Measurements from ENCODE around the gene USF2. TPM values are rescaled to one million over a fixed set of nuclear protein-coding genes. Genes with fewer than 3 reads are reported as not detected.
"Not testable (repeated sequence)": the region's sequence is repeated elsewhere in the genome, so short reads cannot be mapped to it uniquely, and the experiment has no call there.

USF2 gene
- total RNA-seq, 1 experiment from 2014 or later = 121 TPM

- ATAC-seq (no peak), DNase-seq (ENCODE audit: low read depth, low spot score) (no peak)
- no peak overlapping the region for H3K4me3 ChIP-seq (ENCODE audit: low read depth in 2 of 2, low read length in 2 of 2)
- no TSS peak for BruUV-seq (replicated peaks)
- intact Hi-C loops (cut with micrococcal nuclease; ENCODE audit: unreplicated experiment) (no loop called here), in situ Hi-C loops (cut with HindIII; ENCODE audit: low pct_unique_long_range_greater_than_20kb, low sequenced_read_pairs) (no loop called here)
- H3K36me3 ChIP-seq (ENCODE audit: control insufficient read depth, insufficient read depth, low read length) = no peaks in the 10 kb centered on the region
- POLR2A ChIA-PET = no interaction called here
- no peaks in the 10 kb centered on the region for H3K4me1 ChIP-seq (ENCODE audit: control insufficient read depth, insufficient read depth, low read length)
- no peaks in the 10 kb centered on the region for H3K9me3 ChIP-seq (ENCODE audit: control insufficient read depth, insufficient read depth, low read depth, low read length)
- no peak overlapping the region for H3K27ac ChIP-seq (ENCODE audit: low read length)
- CTCF ChIA-PET = no interaction called here
- TF ChIP-seq POLR2AphosphoS5 (IDR thresholded peaks at IDR 0.05; ENCODE audit: low read depth, low read length) = no peak
- TF ChIP-seq, protein P1, sequence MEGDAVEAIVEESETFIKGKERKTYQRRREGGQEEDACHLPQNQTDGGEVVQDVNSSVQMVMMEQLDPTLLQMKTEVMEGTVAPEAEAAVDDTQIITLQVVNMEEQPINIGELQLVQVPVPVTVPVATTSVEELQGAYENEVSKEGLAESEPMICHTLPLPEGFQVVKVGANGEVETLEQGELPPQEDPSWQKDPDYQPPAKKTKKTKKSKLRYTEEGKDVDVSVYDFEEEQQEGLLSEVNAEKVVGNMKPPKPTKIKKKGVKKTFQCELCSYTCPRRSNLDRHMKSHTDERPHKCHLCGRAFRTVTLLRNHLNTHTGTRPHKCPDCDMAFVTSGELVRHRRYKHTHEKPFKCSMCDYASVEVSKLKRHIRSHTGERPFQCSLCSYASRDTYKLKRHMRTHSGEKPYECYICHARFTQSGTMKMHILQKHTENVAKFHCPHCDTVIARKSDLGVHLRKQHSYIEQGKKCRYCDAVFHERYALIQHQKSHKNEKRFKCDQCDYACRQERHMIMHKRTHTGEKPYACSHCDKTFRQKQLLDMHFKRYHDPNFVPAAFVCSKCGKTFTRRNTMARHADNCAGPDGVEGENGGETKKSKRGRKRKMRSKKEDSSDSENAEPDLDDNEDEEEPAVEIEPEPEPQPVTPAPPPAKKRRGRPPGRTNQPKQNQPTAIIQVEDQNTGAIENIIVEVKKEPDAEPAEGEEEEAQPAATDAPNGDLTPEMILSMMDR (IDR thresholded peaks at IDR 0.05) = no peak
- TF ChIP-seq TCF7L2 (IDR thresholded peaks at IDR 0.05; ENCODE audit: low read depth, low read length) = no peak
- no peak for TF ChIP-seq SIN3A (IDR thresholded peaks at IDR 0.05; ENCODE audit: borderline replicate concordance, insufficient read depth, low read depth, low read length)
- TF ChIP-seq, protein P2, sequence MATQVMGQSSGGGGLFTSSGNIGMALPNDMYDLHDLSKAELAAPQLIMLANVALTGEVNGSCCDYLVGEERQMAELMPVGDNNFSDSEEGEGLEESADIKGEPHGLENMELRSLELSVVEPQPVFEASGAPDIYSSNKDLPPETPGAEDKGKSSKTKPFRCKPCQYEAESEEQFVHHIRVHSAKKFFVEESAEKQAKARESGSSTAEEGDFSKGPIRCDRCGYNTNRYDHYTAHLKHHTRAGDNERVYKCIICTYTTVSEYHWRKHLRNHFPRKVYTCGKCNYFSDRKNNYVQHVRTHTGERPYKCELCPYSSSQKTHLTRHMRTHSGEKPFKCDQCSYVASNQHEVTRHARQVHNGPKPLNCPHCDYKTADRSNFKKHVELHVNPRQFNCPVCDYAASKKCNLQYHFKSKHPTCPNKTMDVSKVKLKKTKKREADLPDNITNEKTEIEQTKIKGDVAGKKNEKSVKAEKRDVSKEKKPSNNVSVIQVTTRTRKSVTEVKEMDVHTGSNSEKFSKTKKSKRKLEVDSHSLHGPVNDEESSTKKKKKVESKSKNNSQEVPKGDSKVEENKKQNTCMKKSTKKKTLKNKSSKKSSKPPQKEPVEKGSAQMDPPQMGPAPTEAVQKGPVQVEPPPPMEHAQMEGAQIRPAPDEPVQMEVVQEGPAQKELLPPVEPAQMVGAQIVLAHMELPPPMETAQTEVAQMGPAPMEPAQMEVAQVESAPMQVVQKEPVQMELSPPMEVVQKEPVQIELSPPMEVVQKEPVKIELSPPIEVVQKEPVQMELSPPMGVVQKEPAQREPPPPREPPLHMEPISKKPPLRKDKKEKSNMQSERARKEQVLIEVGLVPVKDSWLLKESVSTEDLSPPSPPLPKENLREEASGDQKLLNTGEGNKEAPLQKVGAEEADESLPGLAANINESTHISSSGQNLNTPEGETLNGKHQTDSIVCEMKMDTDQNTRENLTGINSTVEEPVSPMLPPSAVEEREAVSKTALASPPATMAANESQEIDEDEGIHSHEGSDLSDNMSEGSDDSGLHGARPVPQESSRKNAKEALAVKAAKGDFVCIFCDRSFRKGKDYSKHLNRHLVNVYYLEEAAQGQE (IDR thresholded peaks at IDR 0.05; ENCODE audit: insufficient read depth in 1 of 2, low read depth in 2 of 2, low read length in 1 of 2) = no peak
- no peaks in the 10 kb centered on the region for H3K27me3 ChIP-seq (ENCODE audit: control insufficient read depth, insufficient read depth, low read length)
Measured at GRCh38 chr19:35284153-35285094, 15.7 kb downstream of the USF2 start.

GRCh38 chr19:35285095-35285449 is 16.3 kb downstream of the USF2 start:
- no peak overlapping the region for H3K4me3 ChIP-seq (ENCODE audit: low read depth in 2 of 2, low read length in 2 of 2)
- ChIA-PET POLR2A (no interaction called here), CTCF (interaction anchor here (0.7 kb wide), 1 partner anchor 16 kb away, joined by 5 read pairs; no protein-coding TSS in a partner anchor)
- in situ Hi-C loops (cut with HindIII; ENCODE audit: low pct_unique_long_range_greater_than_20kb, low sequenced_read_pairs) (no loop called here), intact Hi-C loops (cut with micrococcal nuclease; ENCODE audit: unreplicated experiment) (no loop called here)
- TF ChIP-seq, protein P2 (IDR thresholded peaks at IDR 0.05; ENCODE audit: insufficient read depth in 1 of 2, low read depth in 2 of 2, low read length in 1 of 2) = no peak
- TF ChIP-seq SIN3A (IDR thresholded peaks at IDR 0.05; ENCODE audit: borderline replicate concordance, insufficient read depth, low read depth, low read length) (no peak), TCF7L2 (IDR thresholded peaks at IDR 0.05; ENCODE audit: low read depth, low read length) (no peak), POLR2AphosphoS5 (IDR thresholded peaks at IDR 0.05; ENCODE audit: low read depth, low read length) (no peak)
- TF ChIP-seq, protein P1 (IDR thresholded peaks at IDR 0.05) = no peak
- ATAC-seq = no peak
- BruUV-seq (replicated peaks) = no TSS peak
- no peak for DNase-seq (ENCODE audit: low read depth, low spot score)
- H3K27ac ChIP-seq (ENCODE audit: low read length) = no peak overlapping the region
- H3K4me1 ChIP-seq (ENCODE audit: control insufficient read depth, insufficient read depth, low read length) = no peaks in the 10 kb centered on the region
- no peaks in the 10 kb centered on the region for H3K36me3 ChIP-seq (ENCODE audit: control insufficient read depth, insufficient read depth, low read length)
- H3K9me3 ChIP-seq (ENCODE audit: control insufficient read depth, insufficient read depth, low read depth, low read length) = no peaks in the 10 kb centered on the region
- no peaks in the 10 kb centered on the region for H3K27me3 ChIP-seq (ENCODE audit: control insufficient read depth, insufficient read depth, low read length)

DNA sequence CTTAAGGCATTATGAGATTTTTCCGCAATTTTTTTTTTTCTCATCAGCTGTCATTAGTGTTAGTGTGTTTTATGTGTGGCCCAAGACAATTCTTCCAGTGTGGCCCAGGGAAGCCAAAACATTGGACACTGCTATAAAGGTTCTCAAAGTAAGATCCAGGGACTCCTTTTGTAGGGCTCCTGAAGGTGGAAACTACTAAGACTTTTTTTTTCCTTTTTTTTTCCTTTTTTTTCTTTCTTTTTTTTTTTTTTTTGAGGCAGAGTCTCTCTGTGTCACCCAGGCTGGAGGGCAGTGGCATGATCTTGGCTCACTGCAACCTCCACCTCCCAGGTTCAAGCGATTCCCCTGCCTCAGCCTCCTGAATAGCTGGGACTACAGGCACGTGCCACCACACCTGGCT is 16.7 kb downstream of the USF2 start:
- H3K4me1 ChIP-seq (ENCODE audit: control insufficient read depth, insufficient read depth, low read length); H3K9me3 ChIP-seq (ENCODE audit: control insufficient read depth, insufficient read depth, low read depth, low read length); H3K27ac ChIP-seq (ENCODE audit: low read length); H3K4me3 ChIP-seq (ENCODE audit: low read depth in 2 of 2, low read length in 2 of 2); in situ Hi-C loops (cut with HindIII; ENCODE audit: low pct_unique_long_range_greater_than_20kb, low sequenced_read_pairs); ATAC-seq; H3K36me3 ChIP-seq (ENCODE audit: control insufficient read depth, insufficient read depth, low read length); POLR2A ChIA-PET; H3K27me3 ChIP-seq (ENCODE audit: control insufficient read depth, insufficient read depth, low read length); DNase-seq (ENCODE audit: low read depth, low spot score); intact Hi-C loops (cut with micrococcal nuclease; ENCODE audit: unreplicated experiment); BruUV-seq (replicated peaks): not testable (repeated sequence)
- CTCF ChIA-PET = interaction anchor here (0.7 kb wide), 1 partner anchor 16 kb away, joined by 5 read pairs; no protein-coding TSS in a partner anchor

All from Panc1 (cell line).